Measurements from ENCODE around the gene BTG1. TPM values are rescaled to one million over a fixed set of nuclear protein-coding genes. Genes with fewer than 3 reads are reported as not detected.

BTG1 gene
- total RNA-seq, 1 donor: 5.6 TPM

DNA sequence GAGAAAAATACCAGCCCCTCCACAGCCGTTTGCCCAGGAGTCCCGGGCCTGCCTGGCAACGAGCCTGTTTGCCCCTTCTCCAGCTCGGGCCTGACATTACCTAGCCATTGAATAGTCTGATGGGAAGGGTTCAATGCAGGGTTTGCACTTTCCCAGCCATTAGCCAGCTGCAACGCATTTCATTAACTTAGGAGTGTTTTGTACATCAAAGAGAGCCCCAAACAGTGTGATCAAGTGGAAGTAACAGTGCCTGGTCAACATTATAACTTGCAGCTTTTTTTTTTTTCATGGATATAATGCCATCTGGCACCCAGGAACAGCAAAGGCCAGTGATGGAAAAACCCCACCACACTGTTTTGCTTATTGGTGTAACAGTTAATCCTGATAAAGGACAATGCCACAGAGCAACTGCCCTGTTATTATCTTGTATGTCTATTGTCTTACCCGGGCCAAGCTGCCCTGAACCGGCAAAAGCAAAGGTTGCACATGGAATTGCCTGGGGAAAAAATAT lies 38.0 kb downstream of the BTG1 start:
- TF ChIP-seq, protein P1, sequence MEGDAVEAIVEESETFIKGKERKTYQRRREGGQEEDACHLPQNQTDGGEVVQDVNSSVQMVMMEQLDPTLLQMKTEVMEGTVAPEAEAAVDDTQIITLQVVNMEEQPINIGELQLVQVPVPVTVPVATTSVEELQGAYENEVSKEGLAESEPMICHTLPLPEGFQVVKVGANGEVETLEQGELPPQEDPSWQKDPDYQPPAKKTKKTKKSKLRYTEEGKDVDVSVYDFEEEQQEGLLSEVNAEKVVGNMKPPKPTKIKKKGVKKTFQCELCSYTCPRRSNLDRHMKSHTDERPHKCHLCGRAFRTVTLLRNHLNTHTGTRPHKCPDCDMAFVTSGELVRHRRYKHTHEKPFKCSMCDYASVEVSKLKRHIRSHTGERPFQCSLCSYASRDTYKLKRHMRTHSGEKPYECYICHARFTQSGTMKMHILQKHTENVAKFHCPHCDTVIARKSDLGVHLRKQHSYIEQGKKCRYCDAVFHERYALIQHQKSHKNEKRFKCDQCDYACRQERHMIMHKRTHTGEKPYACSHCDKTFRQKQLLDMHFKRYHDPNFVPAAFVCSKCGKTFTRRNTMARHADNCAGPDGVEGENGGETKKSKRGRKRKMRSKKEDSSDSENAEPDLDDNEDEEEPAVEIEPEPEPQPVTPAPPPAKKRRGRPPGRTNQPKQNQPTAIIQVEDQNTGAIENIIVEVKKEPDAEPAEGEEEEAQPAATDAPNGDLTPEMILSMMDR (IDR thresholded peaks at IDR 0.05; ENCODE audit: insufficient read depth, low read depth, low read length): no peak
- peak; percentile 53 for DNase-seq (ENCODE audit: low read depth)

DNA sequence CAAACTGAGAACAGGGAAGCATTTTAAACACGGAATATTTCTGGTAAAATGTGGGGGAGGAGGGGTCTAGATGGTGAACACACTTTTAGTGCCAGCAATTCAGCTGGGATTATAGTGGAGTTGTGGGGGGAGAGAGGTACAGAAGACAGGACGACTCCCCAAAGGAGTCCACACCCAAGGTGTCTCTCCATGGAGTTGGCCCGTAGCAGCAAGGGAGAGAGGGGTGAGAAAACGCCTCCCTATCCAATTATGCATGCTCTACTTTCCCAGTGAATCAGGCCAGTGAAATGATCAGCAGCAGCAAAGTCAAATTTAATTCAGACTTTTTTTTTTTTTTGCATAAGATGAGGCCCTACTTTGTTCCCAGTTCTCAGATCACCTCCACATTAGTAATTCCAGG lies 38.6 kb downstream of the BTG1 start:
- no peak for DNase-seq (ENCODE audit: low read depth)
- TF ChIP-seq, protein P1 (IDR thresholded peaks at IDR 0.05; ENCODE audit: insufficient read depth, low read depth, low read length): no peak
- H3K4me3 ChIP-seq (ENCODE audit: low read depth, low read length): no peak overlapping the region

More for the DNA sequence above, 38.0 kb downstream of the BTG1 start:
- no peak overlapping the region for H3K4me3 ChIP-seq (ENCODE audit: low read depth, low read length)

DNA sequence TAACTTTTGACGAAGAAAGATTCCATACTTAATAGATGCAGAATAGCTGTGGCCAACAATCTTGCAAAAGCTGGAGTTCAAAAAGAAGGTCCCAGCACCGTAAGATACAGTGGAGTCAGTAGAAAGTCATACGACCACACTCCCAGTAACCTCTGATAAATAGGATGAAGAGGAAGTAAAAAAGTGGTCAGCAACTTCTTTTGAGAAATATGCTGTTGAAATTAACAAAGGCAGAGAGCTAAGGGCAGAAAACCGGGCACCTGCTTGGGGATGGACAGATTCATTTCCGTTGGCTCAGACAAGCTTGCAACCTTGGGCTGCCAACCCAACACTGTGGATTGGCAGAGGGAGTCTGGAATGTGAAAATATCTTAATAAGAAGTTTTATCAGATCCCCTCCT lies 40.0 kb downstream of the BTG1 start:
- DNase-seq (ENCODE audit: low read depth): no peak
- TF ChIP-seq, protein P1 (IDR thresholded peaks at IDR 0.05; ENCODE audit: insufficient read depth, low read depth, low read length): no peak
- H3K4me3 ChIP-seq (ENCODE audit: low read depth, low read length): no peak overlapping the region

DNA sequence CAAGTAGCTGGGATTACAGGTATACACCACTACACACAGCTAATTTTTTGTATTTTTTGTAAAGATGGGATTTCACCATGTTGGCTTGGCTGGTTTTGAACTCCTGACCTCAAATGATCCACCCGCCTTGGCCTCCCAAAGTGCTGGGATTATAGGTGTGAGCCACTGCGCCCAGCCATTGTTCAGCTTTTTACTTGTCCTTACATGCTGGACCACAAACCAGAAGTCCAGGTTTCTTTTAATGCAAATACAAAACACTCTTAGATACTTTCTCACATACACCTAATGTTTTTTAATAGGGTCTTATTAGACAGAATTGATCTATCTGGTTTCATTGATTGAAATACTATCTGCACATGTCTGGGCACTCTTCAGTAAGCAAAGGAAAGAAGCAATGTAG lies 40.5 kb downstream of the BTG1 start:
- TF ChIP-seq, protein P1 (IDR thresholded peaks at IDR 0.05; ENCODE audit: insufficient read depth, low read depth, low read length): no peak
- no peak overlapping the region for H3K4me3 ChIP-seq (ENCODE audit: low read depth, low read length)
- no peak for DNase-seq (ENCODE audit: low read depth)

DNA sequence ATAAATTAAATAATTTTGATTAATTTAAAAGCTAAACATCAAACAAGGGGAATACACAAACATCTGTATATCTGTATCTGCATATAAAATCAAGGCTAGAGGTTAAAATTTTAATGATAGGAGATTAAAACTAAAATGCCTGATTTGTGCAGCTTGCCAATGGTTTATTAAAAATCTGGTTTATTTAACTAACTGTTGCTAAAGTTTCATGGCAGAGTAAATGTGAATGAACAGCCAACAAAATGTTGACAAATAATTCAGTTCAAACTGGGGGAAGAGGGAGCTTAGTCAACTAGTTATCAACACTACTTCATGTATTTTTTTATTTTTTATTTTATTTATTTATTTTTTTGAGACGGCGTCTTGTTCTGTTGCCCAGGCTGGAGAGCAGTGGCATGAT lies 43.0 kb downstream of the BTG1 start:
- H3K4me3 ChIP-seq (ENCODE audit: low read depth, low read length): no peak overlapping the region
- TF ChIP-seq, protein P1 (IDR thresholded peaks at IDR 0.05; ENCODE audit: insufficient read depth, low read depth, low read length): no peak
- no peak for DNase-seq (ENCODE audit: low read depth)

DNA sequence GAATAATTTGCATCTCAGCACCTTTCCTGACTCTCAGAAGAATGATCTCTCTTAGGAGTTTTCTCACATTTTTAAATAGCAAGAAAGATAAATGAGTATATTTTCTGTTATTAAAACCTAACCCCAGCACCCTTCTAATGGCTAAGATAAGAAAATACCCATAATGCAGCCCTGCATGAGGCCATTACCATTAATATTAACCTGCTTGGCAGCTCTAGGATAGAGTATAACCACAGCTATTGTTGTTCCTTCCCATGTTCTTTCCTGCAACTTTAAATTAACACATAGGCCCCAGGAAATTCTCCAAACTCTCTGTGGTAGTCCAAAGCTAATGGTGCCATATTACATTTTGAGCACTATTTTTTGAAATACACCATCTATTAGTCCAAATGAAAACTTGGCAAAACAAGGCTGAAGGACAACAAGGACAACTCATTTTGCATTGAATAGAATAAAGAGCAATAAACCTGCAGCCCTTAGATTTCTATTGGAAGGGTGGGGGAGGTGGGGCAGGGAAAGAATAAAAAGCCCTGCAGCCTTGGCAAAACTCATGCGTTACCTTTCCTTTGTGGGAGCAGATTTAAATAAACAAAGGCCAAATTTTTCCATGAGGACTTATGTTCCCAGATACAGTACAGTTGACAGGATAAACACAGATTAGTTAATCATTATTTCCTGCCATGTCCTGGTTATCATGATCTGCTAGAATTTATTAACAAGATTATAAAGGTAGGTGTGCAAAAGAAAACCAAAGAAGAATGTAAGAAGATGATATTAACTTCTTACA lies 46.9 kb downstream of the BTG1 start:
- H3K4me3 ChIP-seq (ENCODE audit: low read depth, low read length): no peak overlapping the region
- no peak for DNase-seq (ENCODE audit: low read depth)
- TF ChIP-seq, protein P1 (IDR thresholded peaks at IDR 0.05; ENCODE audit: insufficient read depth, low read depth, low read length): no peak
